Measurements from ENCODE around the gene LFNG.

- TF ChIP-seq ZNF652 (CRISPR knock-in tag; IDR thresholded peaks at IDR 0.05; ENCODE audit: borderline replicate concordance, low read depth) (no peak), ZFP1 (CRISPR knock-in tag; IDR thresholded peaks at IDR 0.05) (no peak), POLR2AphosphoS5 (IDR thresholded peaks at IDR 0.05; ENCODE audit: low read depth, low read length) (no peak)
Observed at GRCh38 chr7:2512179-2512661, 7.4 kb upstream of the LFNG start.

Measured in HepG2 (cell line).